Activated T-helper 1 cell treated with Interleukin-2 at 50 U/mL for 16 hours (primary cell): ENCODE results near the gene MAPK8IP3.
"Not testable (repeated sequence)": the region's sequence is repeated elsewhere in the genome, so short reads cannot be mapped to it uniquely, and the experiment has no call there.

Source experiments
- DNase-seq: peaks from one replicate; pipeline ENCODE4 v3.0.0-alpha.2; 2020; ENCODE audit warnings: low read depth

The MAPK8IP3 gene

DNA sequence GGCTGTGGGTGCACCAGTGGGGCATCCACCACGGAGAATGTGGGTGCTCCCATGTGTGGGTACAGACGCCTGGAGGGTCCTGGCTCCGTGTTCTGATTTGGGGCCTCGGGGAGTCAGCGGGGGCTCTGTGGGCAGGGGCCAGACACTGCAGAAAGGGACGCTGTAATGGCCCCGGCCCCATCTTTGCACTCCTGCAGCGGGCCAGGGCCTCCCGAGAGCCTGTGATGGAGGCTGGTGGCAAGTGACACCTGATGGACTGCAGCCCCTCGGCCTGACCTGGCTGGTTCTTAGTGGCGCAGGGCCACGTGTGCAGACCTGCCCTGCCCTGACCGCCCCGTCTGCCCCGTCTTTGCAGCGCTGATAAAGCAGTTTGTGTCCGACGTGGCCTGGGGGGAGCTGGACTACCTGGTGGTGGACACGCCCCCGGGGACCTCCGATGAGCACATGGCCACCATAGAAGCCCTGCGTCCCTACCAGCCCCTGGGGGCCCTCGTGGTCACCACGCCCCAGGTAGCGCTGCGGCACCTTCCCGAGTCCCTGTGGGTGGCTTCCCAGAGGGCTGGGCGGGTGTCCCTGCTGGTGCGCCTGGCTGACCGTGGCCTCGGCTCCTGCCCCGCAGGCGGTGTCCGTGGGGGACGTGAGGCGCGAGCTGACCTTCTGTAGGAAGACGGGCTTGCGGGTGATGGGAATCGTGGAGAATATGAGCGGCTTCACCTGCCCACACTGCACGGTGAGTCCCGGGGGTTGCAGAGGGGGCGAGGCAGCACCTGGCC is 81.5 kb downstream of the MAPK8IP3 start:
- no peak for DNase-seq

- DNase-seq, result no peak
Measured at GRCh38 chr16:1788095-1788707, 82.2 kb downstream of the MAPK8IP3 start.

- DNase-seq, result no peak
Measured at GRCh38 chr16:1788708-1789100, 82.7 kb downstream of the MAPK8IP3 start.

GRCh38 chr16:1789643-1790045 is 83.6 kb downstream of the MAPK8IP3 start:
- no peak for DNase-seq

GRCh38 chr16:1790261-1790610 is 84.2 kb downstream of the MAPK8IP3 start:
- DNase-seq, result no peak

DNA sequence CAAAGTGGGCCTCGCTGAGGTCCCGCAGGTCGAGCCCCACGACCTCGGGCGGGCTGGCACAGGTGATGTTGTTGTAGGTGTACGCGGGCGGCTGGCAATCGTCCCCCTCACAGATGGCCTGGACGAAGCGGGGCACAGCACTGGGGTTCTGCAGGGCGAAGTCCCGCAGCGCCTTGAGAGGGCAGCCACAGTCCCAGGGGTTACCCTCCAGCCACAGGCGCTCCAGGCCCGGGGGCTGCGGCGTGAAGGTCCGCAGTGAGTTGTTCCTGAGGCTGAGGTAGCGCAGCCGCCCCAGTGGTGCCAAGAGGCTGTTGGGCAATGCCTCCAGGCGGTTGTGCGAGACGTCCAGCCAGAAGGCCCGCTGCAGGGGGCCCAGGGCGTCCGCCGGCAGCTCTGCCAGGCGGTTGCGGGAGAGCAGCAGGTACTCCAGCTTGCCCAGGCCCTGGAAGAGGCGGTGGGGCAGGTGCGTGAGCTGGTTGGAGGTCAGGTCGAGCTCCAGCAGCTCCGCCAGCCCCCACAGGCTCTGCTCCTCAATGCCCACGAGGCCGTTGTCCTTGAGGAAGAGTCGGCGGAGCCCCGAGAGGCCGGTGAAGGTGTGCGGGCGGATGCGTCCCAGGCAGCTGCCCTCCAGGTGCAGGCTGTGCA is 84.7 kb downstream of the MAPK8IP3 start:
- DNase-seq, result no peak

- DNase-seq, result no peak
Measured at GRCh38 chr16:1791256-1791942, 85.4 kb downstream of the MAPK8IP3 start.

DNA sequence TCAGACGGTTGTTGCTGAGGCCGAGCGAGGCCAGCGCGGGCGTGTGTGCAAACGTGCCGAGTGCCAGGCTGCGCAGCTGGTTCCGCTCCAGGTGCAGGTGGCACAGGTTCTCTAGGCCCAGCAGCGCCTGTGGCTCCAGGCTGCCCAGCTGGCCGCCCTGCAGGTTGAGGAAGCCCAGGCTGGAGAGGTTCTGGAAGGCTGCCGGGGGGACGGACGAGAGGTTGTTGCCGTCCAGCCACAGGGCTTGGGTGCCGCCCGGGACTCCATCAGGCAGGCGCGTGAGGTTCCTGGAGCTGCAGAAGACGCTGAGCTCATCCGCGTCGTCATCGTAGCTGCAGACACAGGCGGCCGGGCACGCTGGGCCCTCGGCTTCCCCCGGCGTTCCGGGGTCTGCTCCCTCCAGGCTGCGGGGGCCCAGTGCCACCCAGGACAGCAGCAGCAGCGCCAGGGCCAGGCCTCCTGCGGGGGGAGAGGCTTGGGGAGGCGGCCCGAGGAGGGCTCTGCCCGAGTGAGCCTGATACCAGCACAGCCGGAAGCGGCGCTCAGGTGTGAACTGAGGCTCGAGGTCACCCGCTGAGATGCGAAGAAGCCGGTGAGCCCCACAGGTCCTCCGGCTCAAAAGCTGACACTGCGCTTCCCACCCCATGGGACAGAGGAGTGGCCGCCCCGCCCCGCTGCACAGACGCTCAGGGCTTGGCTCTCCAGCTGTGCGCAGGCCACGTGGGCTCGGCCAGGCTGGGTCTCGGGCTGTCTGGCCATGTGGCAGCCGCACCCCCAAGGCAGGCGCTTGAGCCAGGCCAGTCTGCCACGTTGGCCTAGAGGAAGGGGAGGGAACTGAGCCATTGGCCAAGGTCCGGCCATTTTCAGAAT is 86.2 kb downstream of the MAPK8IP3 start:
- no peak for DNase-seq

GRCh38 chr16:1792836-1793577 is 87.0 kb downstream of the MAPK8IP3 start:
- DNase-seq, result no peak

- no peak for DNase-seq
Measured at GRCh38 chr16:1793578-1794220, 87.7 kb downstream of the MAPK8IP3 start, which contains the start of gene IGFALS. TSS of gene IGFALS (minus strand) at chr16:1793705. CDS start at chr16:1793652, 53 bp downstream.

- no peak for DNase-seq
Measured at GRCh38 chr16:1794221-1794871, 88.4 kb downstream of the MAPK8IP3 start.

GRCh38 chr16:1794908-1795666 is 89.1 kb downstream of the MAPK8IP3 start:
- no peak for DNase-seq

GRCh38 chr16:1799263-1799662 is 93.3 kb downstream of the MAPK8IP3 start:
- not testable (repeated sequence) for DNase-seq

DNA sequence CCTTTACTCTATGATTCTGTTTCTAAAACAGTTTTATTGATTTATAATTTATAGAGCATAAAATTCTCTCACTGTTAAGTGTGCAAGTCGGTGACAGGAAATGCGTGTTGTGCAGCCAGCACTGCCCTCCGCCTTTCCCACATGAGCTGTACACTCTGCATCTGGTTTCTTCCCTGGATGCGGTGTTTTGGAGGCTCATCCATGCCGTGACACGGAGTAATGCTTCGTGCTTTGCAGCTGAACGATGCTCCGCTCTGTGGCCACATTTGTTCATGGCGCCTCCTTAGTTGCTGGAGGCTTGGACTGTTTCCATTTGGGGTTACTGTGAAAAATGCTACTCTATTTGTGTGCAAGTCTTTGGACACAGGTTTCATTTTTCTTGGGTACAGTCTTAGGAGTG is 94.7 kb downstream of the MAPK8IP3 start:
- DNase-seq, result no peak

GRCh38 chr16:1807626-1808025 is 101.6 kb downstream of the MAPK8IP3 start:
- no peak for DNase-seq

GRCh38 chr16:1808691-1809090 is 102.7 kb downstream of the MAPK8IP3 start:
- DNase-seq, result no peak

DNA sequence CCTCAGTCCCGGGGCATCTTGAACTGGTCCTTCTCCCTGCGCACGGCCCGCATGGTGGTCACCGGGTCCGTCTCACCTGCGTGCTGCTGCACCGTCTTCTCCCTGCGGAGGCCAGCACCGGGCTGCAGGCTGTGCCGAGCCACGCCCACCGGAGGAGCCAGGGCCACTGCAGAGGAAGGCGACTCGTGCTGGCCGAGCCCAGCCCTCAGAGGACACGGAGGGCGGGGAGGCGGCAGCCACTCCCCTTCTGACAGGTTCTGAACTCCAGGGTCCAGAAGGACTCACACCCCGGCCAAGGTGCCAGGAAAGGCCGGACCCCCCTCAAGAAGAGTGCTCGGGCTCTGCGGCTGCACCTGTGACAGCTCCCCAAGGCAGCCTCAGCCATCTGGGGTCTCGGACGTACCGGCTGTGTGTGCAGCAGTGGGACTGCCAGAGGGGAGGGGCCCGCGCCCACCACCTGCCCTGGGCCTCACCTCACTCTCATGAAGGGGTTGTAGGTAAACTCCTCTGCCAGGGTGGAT is 103.3 kb downstream of the MAPK8IP3 start:
- no peak for DNase-seq

DNA sequence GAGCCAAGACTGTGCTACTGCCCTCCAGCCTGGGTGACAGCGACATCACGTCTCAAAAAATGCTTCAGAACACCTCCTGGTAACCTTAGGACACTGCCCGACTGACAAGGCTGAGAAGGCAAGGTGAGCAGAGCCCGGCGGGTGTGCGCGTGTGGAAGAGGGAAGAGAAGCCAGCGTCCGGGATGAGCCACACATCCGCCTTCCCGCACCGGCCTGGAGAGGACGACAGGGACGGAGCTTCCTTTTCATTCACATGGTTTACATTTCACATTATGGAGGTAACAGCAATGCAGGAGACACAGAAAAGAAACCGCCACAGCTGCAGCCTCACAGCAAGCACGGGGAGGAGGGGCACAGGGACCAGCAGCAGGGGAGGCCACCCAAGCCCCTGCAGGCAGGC is 104.1 kb downstream of the MAPK8IP3 start:
- no peak for DNase-seq

DNA sequence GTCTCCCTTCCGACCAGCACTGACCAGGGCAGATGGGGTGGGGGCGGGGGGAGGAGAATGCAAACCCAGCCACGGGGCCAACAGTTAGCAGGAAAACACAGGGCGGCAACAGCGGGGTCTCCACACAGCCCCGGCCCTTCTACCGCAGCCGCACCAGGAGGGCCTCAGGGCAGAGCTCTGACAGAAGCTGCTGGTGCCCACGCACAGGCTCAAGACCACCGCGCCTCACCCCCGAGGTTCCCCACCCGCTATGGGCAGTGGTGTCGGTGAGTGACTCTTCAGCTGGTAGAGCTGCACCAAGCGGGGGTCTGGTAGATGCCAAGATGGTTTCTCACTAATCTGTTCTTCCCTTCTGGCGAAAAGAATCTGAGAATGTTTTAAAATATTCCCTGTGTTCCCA is 104.5 kb downstream of the MAPK8IP3 start:
- no peak for DNase-seq
